GM19324 (cell line): ENCODE results near the gene NR2F1.

ENCODE experiments used
- ATAC-seq: cut with Tn5 transposase; IDR thresholded peaks from one replicate; pipeline ENCODE4 v1.9.1; 2021; ENCODE audit warnings: mild to moderate bottlenecking, moderate library complexity; ENCODE audit not compliant: unreplicated experiment, low FRiP score

The NR2F1 gene

DNA sequence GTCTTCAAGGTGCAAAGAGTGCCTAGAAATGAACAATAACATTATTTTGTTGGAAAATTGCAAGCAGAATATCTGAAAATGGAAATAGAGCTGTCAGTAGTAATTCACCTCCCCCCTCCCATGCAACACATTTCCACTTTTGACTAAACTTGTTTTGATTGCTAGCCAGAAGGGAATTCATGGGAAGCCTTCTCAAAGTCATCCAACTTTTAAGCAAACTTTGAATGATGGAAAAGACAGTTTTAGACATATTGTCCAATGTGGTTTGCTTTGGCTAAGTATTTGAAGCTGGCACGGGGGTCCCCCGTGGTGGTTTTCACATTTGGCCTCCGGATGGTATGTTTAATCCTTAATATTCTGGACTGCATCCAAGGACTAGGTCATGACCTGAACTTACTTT, 7.5 kb downstream of the NR2F1 start:
- no peak for ATAC-seq

DNA sequence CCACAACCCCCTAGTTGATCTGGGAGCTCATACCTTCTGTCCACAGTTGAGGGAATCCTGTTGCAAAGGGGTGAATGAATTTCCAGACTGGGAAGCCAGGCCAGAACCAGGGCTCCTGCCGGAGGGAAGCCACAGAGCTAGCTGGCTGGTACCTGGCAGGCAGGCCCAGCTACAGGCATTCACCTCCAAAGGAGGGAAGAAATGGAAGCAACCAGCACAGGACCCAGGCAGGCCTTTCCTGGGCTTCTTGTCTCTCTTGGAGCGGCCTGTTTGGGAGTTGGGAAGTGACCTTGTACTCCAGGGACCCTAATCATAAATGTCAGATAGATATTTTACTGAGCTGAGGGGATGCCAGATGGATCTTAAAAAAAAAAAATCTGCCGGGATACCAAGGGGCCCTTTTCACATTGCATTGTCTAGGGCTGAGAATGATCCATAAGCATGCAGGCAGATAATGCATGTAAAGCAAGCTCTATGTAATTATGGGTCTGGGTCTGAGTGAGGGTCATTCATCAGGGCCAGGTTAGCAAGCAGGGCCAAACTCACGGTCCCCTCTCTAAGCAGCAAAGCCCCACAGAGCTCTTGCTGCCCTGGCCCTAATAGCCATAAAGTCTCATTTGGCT, 8.4 kb downstream of the NR2F1 start:
- no peak for ATAC-seq

DNA sequence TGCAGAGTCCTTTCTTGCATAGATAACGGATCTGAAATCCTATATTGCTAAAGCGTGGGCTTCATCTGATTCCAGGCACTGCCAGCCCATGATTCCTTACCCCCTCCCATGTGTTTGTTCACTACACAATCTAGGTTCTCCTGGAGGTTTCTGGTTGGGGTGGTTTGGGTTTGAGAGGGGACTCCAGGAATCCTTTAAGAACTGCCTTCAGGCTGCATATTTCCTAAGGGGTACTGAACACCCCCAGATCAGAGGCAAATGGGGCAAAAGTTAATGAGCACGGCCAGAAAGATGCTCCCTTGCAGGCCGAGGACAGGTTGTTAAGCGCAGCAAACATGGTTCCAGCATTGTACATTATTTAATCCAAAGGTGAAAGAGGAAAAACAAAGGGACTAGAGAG, 9.9 kb downstream of the NR2F1 start:
- ATAC-seq = no peak

DNA sequence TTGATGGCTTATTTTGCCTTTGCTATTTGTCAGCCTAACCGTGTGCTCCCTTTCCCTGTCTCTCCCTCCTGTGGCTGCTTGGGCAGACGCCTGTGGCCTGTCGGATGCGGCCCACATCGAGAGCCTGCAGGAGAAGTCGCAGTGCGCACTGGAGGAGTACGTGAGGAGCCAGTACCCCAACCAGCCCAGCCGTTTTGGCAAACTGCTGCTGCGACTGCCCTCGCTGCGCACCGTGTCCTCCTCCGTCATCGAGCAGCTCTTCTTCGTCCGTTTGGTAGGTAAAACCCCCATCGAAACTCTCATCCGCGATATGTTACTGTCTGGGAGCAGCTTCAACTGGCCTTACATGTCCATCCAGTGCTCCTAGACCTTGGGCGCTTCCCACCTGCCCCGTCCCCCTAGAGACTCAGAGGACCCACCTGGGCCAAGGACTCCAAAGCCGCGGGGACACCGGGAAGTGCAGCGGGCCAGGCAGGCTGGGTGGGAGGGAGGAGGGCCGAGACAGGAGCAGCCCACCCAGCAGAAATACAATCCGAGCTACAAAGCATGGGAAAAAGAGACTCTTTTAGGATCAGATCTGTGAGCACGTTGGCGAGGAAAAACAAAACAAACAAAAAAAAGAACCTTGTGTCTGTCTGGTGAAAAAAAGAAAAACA, 10.6 kb downstream of the NR2F1 start:
- no peak for ATAC-seq

DNA sequence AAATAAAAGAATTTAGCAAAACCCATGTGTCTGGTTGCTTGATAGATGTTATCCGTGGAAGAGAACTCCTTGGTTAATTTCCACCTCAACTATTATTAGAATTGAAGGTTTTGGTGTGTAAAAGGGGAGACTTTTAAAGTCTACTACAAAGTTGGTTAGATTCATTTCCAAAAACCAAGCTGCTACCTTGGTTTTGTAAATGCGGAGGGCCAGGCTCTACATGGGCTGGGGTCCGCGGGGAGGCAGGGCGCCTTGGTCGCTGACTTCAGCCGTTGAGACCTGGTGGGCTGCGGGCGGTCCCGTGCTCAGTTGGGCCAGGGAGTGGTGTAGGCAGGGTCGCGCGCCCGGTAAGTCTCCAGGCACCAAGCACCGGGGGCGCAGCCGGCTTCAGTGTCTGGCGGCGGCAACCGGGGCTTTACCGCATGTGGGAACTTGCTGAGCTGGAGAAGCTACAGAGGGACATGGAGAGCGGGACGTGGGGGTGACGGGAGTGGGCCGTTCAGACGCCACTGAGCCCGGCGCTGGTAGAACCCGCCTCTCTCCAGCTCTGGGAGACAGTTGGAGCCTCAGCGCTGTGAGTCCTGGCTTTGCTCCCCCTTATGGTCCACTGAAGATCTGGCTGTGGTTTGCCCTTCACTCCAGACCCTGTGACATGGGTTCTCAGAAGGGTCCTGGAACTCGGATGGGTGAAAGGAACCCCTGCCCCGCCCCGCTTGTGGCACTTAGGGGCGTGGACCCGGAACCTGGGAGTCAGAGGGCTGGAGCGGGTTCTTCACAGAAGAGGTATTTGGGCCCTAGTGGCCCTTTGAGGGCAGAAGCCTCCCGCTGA, 11.8 kb downstream of the NR2F1 start:
- no peak for ATAC-seq

DNA sequence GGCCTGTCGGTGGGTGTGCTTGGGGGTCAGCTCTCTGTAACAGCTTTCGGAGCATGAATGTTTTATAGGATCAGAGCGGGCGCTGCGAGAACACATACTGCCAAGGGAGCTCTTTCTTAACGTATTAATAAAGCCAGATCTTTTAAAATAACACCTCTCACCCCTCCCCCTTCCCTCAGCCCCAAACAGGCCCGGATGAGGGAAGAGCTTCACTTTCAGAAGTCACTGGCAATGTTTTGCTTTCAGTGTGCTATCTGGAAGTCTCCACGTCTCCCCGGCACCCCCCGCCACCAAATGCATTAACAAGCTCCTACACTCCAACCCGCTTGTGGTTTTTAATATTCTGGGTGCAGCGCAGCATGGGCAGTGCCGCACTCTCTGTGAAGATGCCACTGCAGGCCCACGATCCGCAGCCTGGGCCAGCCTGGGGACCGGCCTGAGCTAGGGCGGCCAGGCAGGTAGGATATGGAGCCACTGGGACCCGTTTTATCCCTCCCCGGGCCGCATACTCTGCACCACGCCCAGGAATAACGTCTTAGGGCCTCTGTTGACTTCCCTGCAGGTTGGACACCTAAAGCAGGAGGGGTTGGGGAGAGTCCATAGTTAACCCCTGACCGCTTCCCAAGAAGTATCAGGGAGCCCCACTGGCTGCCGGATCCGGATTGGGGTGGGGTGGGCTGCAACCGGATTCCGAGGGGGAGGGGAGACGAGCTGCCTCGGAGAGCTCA, 12.6 kb downstream of the NR2F1 start:
- ATAC-seq = no peak

DNA sequence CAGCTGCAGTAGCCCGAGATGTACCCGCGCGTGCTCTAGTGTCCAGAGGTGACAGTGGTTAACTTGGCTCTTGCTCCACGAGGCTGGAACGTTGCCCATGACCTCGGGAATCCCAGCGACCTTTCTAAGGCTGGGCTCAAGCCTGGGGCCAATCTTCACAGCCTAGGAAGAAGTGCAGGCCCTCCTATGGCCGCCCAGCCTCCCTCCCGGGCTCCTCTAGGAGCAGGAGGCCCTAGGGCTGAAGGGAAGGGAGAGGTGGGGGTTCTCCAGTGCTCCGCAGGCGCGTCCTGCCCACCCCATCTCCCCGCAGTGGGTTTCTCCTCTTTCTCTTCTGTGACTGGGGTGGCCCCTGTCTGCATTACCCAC, 13.3 kb downstream of the NR2F1 start:
- ATAC-seq = no peak

DNA sequence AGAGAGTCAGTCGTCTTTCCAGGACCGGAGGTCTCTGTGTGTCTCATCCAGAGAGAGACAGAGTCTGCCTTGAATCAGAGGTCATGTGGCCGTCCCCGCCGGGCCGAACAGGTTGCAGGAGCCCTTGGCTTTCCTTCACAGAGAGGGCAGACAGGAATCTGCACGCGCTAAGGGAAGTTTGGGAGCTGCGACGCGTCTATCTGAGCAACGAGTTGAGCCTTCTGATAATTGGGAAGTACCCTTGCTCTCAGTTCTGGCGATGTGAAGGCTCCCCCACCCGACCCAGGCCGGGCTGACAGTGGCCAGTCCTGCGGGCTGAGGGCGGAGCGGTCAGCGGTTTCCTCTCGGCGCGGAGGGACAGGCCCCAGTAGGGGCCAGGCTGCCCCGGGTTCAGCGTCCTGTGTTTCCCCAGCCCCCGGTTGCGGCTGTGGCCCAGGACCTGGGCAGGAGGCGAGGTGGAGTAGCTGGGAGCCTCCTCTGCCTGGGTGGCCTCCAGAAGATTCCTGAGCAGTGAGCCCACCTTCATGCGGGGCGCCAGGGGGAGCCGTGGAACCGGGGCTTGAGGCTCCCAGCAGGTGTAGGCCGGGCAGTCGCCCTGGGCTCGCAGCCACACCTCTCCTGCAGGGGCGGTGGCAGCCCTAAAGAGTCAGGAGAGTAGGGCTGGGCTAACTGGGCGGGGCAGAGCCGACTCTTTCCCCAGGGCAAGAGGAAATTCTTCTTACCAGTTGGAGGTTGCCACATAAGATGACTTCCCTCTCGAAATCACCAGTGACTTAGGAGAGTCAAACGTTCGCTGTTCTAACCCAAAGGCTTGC, 13.9 kb downstream of the NR2F1 start:
- ATAC-seq = no peak

DNA sequence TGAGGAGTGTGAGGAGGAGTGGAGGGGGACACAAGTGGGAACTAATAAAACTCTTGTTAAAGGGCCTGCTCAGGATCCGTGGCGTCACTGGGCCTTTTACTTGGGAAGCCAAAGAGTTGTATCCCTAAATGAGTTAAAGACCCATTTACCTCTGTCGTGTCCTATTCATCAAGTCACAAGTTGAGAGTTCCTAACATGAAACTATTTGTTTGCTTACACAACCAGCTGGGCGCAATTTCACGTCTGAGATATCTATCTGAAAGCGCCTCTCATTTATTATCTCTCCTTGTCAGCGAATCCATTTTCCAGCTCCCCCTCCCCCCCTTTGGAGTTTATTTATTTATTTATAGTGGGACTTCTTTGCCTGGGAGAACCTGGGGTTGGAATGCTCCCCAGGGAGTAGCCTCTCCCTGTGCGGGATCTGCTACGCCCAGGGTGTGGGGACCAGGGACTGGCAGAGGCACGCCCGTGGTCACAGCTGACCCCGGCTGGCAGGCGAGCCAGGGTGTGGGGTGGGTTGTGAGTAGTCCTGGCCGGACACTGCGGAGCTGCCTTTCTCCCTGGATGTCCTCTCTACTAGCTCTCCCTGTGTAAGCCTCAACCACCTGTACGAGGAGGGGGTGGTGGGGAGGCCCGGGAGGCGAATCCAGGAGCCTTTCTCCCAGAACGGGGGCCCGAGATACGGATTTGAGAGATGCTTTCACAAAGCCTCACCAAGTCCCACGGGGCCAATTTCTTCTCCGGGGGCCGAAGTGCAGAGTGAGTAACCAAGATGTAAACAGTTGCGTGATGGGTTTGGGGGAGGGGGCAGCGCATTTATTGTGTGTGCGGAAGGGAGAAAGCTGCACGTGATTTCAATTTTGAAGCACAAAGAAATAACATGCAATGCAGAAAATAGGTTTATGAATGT, 15.3 kb downstream of the NR2F1 start:
- ATAC-seq = no peak

DNA sequence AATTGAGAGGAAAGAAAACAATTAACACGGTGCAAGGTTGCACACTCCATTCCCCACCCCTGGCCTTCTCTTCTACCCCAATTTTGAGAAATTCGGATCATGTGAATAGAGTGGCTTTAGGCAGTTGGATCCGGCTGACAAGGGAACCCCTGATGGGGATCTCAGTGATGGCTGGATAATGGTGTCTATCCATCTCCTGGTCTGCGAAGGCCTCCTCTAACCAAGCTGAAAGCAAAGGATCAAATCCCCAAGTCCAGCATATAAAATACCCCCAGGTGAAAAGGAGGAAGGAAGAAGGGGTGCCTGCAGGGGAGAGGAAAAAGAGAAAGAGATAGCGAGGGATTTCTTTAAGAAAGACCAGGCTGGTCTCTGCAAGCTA, 16.0 kb downstream of the NR2F1 start:
- ATAC-seq = no peak

DNA sequence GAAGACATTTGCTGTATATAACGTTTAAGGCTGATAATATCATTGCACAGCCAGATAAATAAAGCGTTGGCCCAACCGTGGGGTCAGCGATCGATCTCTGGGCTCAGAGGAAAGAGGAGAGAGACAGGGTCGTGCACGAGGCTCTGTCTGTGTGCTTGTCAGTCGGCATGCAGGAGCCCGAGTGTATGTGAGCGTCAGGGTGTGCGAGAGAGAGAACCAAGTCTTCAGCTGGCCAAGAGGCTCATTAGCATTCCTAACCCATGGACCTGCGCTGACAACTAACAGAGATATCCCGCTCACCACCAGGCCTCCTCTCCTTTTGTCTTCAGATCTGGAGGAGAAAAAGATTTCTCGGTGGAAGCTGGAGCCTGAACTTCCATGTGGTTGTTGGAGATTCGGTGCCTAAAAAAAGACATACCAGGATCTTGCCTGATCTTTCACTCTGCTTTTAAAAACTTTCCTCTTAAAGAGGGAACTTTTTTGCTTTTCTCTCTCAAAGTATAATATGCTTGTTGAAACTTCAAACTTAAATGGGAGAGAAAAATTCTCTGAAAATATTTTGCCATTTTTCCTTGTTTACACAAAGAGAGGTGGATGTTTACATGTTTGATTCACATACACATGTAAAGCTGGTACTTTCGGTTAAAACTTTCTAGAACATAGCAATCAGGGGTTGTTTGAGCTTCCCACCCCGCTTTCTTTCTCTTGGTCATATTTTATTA, 16.5 kb downstream of the NR2F1 start:
- ATAC-seq = no peak

DNA sequence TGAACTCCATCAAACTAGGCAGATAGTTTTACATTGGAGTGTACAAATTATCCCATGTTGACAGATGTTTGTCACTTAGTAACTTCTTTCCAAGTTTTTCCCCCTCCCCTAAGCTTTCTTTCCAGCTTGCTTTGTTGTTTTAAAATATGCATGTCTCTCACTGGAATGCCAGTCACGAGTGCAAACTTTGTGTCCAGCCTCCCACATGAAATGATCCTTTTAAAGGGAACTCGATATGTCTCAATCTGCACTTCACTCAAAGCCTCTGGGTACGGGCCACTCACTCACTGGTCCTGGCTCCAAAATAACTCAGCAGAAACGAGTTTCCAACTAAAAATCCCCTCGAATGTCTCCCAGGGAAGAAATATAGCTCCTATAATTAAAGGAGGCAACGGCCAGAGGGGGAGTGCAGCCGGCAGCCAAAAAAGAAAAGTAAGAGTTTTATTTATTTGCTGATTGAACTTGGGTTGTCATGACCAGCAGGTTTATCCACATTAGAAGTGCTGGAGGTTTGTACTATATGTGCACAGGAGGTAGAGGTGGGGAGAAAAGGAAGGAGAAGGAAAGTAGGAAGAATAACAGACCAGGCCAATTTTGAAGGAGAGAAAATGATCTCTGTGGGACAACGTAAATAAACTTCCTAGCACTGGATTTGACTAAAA, 17.5 kb downstream of the NR2F1 start:
- no peak for ATAC-seq

DNA sequence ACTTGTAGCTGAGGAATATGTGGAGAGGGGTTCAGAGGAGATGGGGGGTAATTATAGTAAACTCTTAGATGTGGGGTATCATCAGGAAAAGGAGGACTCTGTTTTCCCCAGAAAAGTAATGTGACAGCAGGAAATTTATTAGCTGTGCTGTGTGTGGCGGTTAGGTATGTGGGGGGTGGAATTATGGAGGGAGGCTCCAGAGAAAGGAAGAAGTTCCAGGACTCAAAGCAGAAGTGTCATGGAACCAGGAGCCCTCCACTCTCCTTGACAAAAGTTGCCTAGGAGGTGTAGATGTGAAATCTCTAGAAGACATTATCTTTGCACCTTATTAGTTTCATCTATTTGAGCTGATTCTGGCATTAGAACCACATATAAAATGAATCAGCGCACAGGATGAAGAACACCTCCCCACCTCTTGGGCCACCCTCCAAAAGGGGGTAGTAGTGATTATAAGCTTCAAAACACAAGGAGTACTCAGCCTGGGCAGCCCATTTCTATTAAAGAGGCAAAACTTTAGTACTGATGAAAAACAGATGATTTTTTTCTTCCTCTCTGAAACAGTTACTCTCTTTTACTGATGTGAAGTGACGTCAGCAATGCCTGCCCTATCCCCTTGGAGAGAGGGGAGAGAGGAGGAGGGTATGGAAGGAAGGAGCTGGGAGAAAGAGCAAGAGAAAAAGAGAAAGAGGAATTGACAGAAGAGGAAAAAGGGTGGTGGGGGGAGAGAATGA, 18.2 kb downstream of the NR2F1 start:
- ATAC-seq = no peak

DNA sequence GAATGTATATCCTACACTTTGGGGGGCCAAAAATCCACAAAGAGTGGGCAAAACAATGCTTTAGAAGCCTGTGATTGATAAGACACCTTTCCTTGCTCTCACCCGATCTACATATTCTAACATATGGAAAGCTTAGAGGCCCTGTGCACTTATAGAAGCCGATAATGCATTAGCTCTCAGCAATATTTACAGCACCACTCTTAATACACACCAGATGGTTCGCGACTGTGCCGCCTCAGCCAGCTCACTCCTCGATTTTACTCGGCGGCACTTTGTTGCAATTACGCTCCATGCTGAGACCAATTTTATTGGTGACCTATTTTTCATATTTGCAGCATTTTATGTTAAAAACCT, 18.8 kb downstream of the NR2F1 start:
- no peak for ATAC-seq

DNA sequence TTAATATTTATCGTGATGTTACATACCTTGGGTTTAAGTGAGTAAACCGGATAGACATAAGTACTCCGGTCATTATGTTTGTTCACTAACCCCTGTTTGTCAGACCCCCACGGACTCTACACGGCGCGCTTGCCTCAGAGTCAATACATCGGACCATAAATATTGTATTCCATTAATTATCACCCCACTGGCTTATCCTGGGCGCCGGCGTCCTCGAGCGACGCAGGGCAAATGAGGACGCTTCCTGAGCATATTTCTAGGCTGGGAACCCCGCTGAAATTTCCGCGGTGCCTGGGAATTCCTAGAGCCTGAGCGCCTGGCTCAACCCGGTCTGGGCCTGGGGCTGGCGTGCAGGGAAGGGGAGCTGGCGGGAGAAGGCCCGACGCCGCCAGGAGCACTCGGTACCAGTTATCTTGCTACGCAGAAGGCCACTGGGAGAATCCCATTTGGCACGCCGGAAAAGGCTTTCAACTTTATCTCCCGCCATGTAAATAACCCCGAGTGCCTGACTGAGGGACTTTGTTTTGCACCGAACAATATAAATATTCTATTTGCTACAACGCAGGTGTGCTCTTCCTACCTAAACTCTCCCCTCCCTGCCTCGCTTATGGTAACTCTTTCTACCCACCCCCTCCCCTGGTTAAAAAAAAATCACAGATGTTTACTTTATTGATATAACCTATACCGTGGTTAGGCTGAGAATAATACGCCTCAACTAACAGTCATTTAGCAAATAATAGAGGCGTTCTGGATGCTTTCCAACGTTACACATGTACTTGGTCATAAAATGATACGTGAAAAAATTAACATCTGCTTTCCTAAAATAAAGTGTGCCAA, 19.4 kb downstream of the NR2F1 start:
- no peak for ATAC-seq

DNA sequence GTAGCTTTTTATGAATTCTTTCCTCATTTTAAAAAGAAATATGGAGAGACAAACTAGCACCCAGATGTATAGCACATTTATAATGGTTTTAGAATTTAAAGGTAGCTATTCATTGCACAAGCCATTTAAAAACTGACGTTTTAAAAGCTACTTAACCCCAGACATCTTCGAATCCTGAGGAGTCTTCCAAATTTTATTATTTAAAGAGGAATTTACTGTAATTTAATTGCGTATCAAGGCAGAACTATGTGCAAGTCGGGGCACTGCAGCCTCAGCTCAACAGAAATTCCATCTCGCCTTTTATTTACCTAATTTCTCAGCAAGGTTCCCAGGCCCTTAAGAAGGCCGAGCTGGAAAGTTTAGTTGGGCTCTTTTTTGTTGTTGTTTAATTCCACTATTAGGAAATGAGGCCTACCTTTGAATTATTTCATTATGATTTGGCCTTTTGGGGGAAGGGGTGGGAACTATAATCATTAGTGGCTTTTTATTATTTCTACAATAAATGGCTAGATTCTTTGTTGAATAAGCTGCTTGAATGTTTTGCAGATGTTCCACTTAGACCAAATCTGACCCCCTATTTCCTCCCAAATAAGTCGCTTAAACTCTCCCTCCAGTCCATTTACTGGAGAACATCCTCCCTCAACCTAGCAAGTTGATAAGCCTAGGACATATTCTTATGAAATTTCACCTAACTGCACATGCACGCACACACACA, 20.2 kb downstream of the NR2F1 start:
- ATAC-seq = no peak
